ENCODE results near the gene CCN6.

The CCN6 gene

GRCh38 chr6:112054001-112054400, at the start of gene CCN6:
TSS of gene CCN6 (plus strand) at chr6:112054104. CDS start at chr6:112054358, 254 bp downstream.
- no peak for DNase-seq

GRCh38 chr6:112004201-112005012, 49.5 kb upstream of the CCN6 start:
- DNase-seq, result no peak

- DNase-seq, result no peak
Measured at GRCh38 chr6:112005013-112005371, 48.9 kb upstream of the CCN6 start.

- DNase-seq, result no peak
Measured at GRCh38 chr6:112007254-112007653, 46.6 kb upstream of the CCN6 start.

- DNase-seq, result no peak
Measured at GRCh38 chr6:112007805-112008204, 46.1 kb upstream of the CCN6 start.

GRCh38 chr6:112008482-112008881, 45.4 kb upstream of the CCN6 start:
- no peak for DNase-seq

- no peak for DNase-seq
Measured at GRCh38 chr6:112010328-112010727, 43.6 kb upstream of the CCN6 start.

- DNase-seq, result no peak
Measured at GRCh38 chr6:112013051-112013450, 40.9 kb upstream of the CCN6 start.

- DNase-seq, result no peak
Measured at GRCh38 chr6:112014483-112014882, 39.4 kb upstream of the CCN6 start.

- DNase-seq, result no peak
Measured at GRCh38 chr6:112015725-112016124, 38.2 kb upstream of the CCN6 start.

- DNase-seq, result no peak
Measured at GRCh38 chr6:112016320-112016719, 37.6 kb upstream of the CCN6 start.

GRCh38 chr6:112017169-112017568, 36.7 kb upstream of the CCN6 start:
- DNase-seq, result no peak

- DNase-seq, result no peak
Measured at GRCh38 chr6:112017760-112018537, 36.0 kb upstream of the CCN6 start.

- no peak for DNase-seq
Measured at GRCh38 chr6:112018619-112019416, 35.1 kb upstream of the CCN6 start.

- no peak for DNase-seq
Measured at GRCh38 chr6:112019589-112019988, 34.3 kb upstream of the CCN6 start.

GRCh38 chr6:112021691-112022310, 32.1 kb upstream of the CCN6 start:
- DNase-seq, result no peak

GRCh38 chr6:112022749-112023148, 31.2 kb upstream of the CCN6 start:
- no peak for DNase-seq

- no peak for DNase-seq
Measured at GRCh38 chr6:112024464-112024863, 29.4 kb upstream of the CCN6 start.

GRCh38 chr6:112026933-112027332, 27.0 kb upstream of the CCN6 start:
- no peak for DNase-seq

GRCh38 chr6:112027942-112028674, 25.8 kb upstream of the CCN6 start:
- no peak for DNase-seq

GRCh38 chr6:112029045-112029822, 24.7 kb upstream of the CCN6 start:
- DNase-seq, result peak; percentile 49

Measured in NCI-H2029 (cell line).